RCC 7860 (cell line): Measurements from ENCODE around the gene TKTL1.
A peak's percentile ranks its signal among the peaks of the same experiment; 100 is the strongest.

ENCODE experiments used
- DNase-seq: peaks from one replicate; pipeline ENCODE4 v3.0.0-alpha.2; 2015; ENCODE audit warnings: low spot score
- FAIRE-seq: peaks from 2 replicates; lab custom pipeline; 2012; peaks lifted over from hg19 to GRCh38; lab: Jason Lieb, UNC

TKTL1 gene

GRCh38 chrX:154373340-154374306, 78.0 kb downstream of the TKTL1 start:
- peak; percentile 75 for DNase-seq
- peak; percentile 64 for FAIRE-seq

GRCh38 chrX:154374313-154375155, 78.9 kb downstream of the TKTL1 start, which contains the start of gene FLNA:
Gene FLNA (minus strand): TSS chrX:154374634. CDS start chrX:154371245, 3,389 bp downstream.
- FAIRE-seq (no peak), DNase-seq (peak; percentile 42)

DNA sequence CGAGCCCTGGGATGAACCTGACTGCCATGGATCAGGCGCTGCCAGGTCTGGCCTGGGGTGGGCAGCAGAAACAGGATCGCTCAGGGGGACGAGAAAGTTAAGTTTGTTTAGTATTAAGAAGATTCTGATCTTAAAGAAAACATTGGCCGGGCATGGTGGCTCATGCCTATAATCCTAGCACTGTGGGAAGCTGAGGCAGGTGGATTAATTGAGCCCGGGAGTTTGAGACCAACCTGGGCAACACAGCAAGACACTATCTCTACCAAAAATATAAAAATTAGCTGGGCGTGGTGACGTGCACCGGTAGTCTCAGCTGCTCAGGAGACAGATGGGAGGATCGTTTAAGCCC, 79.5 kb downstream of the TKTL1 start:
- no peak for FAIRE-seq

GRCh38 chrX:154376774-154377173, 81.2 kb downstream of the TKTL1 start:
- FAIRE-seq (no peak), DNase-seq (no peak)

More for the DNA sequence above, 79.5 kb downstream of the TKTL1 start:
- DNase-seq = no peak

GRCh38 chrX:154378059-154378798, 82.6 kb downstream of the TKTL1 start:
- no peak for FAIRE-seq
- no peak for DNase-seq

DNA sequence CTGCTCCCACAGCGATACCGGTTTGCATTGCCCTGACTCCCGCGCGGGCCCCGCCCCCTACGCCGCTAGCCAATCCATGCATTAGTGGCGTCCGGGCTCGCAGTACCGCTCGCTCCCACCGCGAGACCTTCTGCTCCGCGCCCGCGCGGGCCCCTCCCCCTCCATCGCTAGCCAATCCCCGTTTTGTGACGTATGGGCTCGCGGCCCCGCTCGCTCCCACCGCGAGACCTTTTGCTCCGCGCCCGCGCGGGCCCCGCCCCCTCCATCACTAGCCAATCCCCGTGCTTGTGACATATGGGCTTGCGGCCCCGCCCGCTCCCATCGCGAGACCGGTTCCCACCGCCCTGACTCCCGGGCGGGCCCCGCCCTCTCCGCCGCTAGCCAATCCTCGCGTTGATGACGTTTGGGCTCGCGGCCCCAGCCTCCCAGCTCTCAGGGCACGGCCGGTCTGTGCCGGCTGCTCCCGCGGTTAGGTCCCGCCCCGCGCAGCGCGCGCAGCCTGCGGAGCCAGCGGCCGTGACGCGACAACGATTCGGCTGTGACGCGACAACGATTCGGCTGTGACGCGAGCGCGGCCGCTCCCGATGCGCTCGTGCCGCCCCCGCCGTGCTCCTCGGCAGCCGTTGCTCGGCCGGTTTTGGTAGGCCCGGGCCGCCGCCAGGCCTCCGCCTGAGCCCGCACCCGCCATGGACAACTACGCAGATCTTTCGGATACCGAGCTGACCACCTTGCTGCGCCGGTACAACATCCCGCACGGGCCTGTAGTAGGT, 83.4 kb downstream of the TKTL1 start, which contains the start of gene EMD:
TSS of gene EMD (plus strand) at position 497 of the 770 bp plus-strand sequence. CDS start at position 687, 190 bp downstream.
- FAIRE-seq = peak; percentile 95

GRCh38 chrX:154379569-154379951, 84.0 kb downstream of the TKTL1 start:
- FAIRE-seq (no peak), DNase-seq (no peak)

More for the DNA sequence above, 83.4 kb downstream of the TKTL1 start, which contains the start of gene EMD:
- DNase-seq = peak; percentile 97
